ENCODE results near the gene OXGR1.

The OXGR1 gene

DNA sequence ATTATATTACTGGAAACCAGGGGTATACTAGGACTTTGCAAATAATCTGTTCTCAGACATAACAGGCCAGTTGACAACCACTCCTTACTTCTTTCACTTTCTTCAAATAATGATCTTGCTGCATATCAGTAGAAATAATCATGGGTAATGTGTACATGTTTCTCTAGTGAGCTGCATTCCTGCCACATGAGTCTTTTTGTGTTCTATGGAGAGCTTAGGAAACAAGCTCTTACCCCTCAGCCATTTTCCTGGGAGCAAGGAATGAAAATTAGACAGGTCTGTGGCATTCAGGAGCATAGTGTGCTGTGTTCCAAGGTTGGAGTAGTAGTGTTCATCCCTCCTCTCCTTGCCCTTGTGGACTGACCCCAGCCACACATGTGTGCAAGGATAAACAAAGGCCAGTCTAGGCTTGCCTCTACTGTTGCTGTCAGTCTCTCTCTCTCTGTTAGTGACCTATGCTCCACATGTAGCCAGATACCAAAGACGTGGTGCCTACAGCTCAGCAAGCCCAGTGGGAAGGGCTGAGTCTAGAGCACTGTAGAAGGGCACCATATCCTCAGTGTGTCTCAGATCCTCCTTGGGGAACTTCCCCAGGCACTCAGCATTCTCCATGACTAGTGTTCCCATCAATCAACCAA, 11.5 kb upstream of the OXGR1 start:
- WGBS (ENCODE audit: insufficient coverage, insufficient read length) = no CpG with 5 or more reads among the region's 1 CpG
- Histone ChIP-seq H3K9me3 (ENCODE audit: control insufficient read depth, insufficient read depth, low read length) (no peaks in the 10 kb centered on the region), H3K4me3 (ENCODE audit: low read length) (no peak overlapping the region), H3K27me3 (ENCODE audit: control insufficient read depth, insufficient read depth, low read length) (peaks cover 15% of the 10 kb centered on the region), H3K27ac (ENCODE audit: low read length) (no peak overlapping the region), H3K4me1 (ENCODE audit: control insufficient read depth, insufficient read depth, low read length) (no peaks in the 10 kb centered on the region), H3K36me3 (ENCODE audit: control insufficient read depth, insufficient read depth, low read length) (no peaks in the 10 kb centered on the region)
- no peak for DNase-seq (ENCODE audit: low read depth, low spot score)

DNA sequence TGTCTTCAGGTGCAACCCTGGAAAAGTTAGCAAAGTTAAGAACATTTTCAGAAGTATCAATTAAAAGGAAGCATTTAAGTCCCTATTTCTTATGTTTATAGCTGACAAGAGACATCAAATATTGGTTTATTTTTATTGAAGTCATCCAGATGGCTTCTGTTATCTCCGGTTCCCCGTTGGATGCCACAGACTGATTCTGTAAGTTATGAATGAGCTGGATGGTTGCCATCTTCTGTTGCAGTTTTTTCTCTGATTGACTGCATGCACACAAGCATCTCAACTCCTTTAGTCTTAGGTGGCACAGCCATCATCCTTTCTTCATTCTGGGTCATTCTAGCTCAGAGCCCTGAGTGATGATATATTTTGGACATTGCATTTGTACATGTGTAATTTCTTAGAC, 10.6 kb upstream of the OXGR1 start:
- peaks cover 1% of the 10 kb centered on the region; the same call in 1 of the 2 replicates for H3K4me1 ChIP-seq (ENCODE audit: control insufficient read depth, insufficient read depth, low read length)
- H3K27me3 ChIP-seq (ENCODE audit: control insufficient read depth, insufficient read depth, low read length) = peaks cover 18% of the 10 kb centered on the region
- H3K27ac ChIP-seq (ENCODE audit: low read length) = no peak overlapping the region
- no peak overlapping the region for H3K4me3 ChIP-seq (ENCODE audit: low read length)
- H3K36me3 ChIP-seq (ENCODE audit: control insufficient read depth, insufficient read depth, low read length) = no peaks in the 10 kb centered on the region
- no peak for DNase-seq (ENCODE audit: low read depth, low spot score)
- WGBS (ENCODE audit: insufficient coverage, insufficient read length) = no CpG with 5 or more reads among the region's 2 CpGs
- no peaks in the 10 kb centered on the region for H3K9me3 ChIP-seq (ENCODE audit: control insufficient read depth, insufficient read depth, low read length)

- WGBS (ENCODE audit: insufficient coverage, insufficient read length) = no CpG with 5 or more reads among the region's 9 CpGs
- no peak overlapping the region for H3K27ac ChIP-seq (ENCODE audit: low read length)
- H3K4me3 ChIP-seq (ENCODE audit: low read length) = no peak overlapping the region
- peaks cover 20% of the 10 kb centered on the region for H3K27me3 ChIP-seq (ENCODE audit: control insufficient read depth, insufficient read depth, low read length)
- DNase-seq (ENCODE audit: low read depth, low spot score) = no peak
- H3K36me3 ChIP-seq (ENCODE audit: control insufficient read depth, insufficient read depth, low read length) = no peaks in the 10 kb centered on the region
- peaks cover 1% of the 10 kb centered on the region; the same call in 1 of the 2 replicates for H3K4me1 ChIP-seq (ENCODE audit: control insufficient read depth, insufficient read depth, low read length)
- H3K9me3 ChIP-seq (ENCODE audit: control insufficient read depth, insufficient read depth, low read length) = no peaks in the 10 kb centered on the region
Measured at GRCh38 chr13:97004096-97004876, 10.0 kb upstream of the OXGR1 start.

DNA sequence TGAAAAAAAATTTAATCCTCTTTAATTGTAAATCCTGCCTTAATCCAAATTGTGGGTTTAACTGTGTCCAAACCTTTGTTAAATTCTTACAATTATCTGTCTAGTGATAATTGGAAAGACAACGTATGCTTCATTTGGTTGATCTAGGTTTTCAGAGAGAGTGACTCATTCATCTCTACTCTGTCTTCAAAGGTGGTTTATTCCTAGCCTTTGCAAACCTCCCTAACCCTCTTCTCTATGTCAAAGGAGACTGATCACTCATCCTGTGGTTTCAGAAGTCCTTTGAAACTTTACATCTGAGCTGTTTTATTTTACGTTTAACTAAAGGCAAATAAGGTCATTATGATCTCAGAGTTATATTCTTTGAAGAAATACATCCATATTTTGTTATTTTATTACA, 8.8 kb upstream of the OXGR1 start:
- H3K27me3 ChIP-seq (ENCODE audit: control insufficient read depth, insufficient read depth, low read length) = peaks cover 26% of the 10 kb centered on the region

GRCh38 chr13:97002581-97002980, 8.3 kb upstream of the OXGR1 start:
- no CpG with 5 or more reads among the region's 2 CpGs for WGBS (ENCODE audit: insufficient coverage, insufficient read length)
- no peaks in the 10 kb centered on the region for H3K36me3 ChIP-seq (ENCODE audit: control insufficient read depth, insufficient read depth, low read length)
- H3K9me3 ChIP-seq (ENCODE audit: control insufficient read depth, insufficient read depth, low read length) = no peaks in the 10 kb centered on the region
- no peak overlapping the region for H3K4me3 ChIP-seq (ENCODE audit: low read length)
- H3K4me1 ChIP-seq (ENCODE audit: control insufficient read depth, insufficient read depth, low read length) = peaks cover 1% of the 10 kb centered on the region; the same call in 1 of the 2 replicates
- H3K27ac ChIP-seq (ENCODE audit: low read length) = no peak overlapping the region
- no peak for DNase-seq (ENCODE audit: low read depth, low spot score)
- H3K27me3 ChIP-seq (ENCODE audit: control insufficient read depth, insufficient read depth, low read length) = peaks cover 28% of the 10 kb centered on the region

More for the DNA sequence above, 8.8 kb upstream of the OXGR1 start:
- Histone ChIP-seq H3K27ac (ENCODE audit: low read length) (no peak overlapping the region), H3K9me3 (ENCODE audit: control insufficient read depth, insufficient read depth, low read length) (no peaks in the 10 kb centered on the region), H3K4me1 (ENCODE audit: control insufficient read depth, insufficient read depth, low read length) (peaks cover 1% of the 10 kb centered on the region; the same call in 1 of the 2 replicates), H3K36me3 (ENCODE audit: control insufficient read depth, insufficient read depth, low read length) (no peaks in the 10 kb centered on the region), H3K4me3 (ENCODE audit: low read length) (no peak overlapping the region)
- no peak for DNase-seq (ENCODE audit: low read depth, low spot score)
- no CpG with 5 or more reads among the region's 2 CpGs for WGBS (ENCODE audit: insufficient coverage, insufficient read length)

GRCh38 chr13:97001636-97002035, 7.4 kb upstream of the OXGR1 start:
- no peak overlapping the region for H3K4me3 ChIP-seq (ENCODE audit: low read length)
- no peak for DNase-seq (ENCODE audit: low read depth, low spot score)
- no peaks in the 10 kb centered on the region for H3K9me3 ChIP-seq (ENCODE audit: control insufficient read depth, insufficient read depth, low read length)
- H3K36me3 ChIP-seq (ENCODE audit: control insufficient read depth, insufficient read depth, low read length) = no peaks in the 10 kb centered on the region
- H3K27ac ChIP-seq (ENCODE audit: low read length) = no peak overlapping the region
- peaks cover 30% of the 10 kb centered on the region for H3K27me3 ChIP-seq (ENCODE audit: control insufficient read depth, insufficient read depth, low read length)
- 100% methylated on average over 1 of the region's 6 CpGs for WGBS (ENCODE audit: insufficient coverage, insufficient read length)
- H3K4me1 ChIP-seq (ENCODE audit: control insufficient read depth, insufficient read depth, low read length) = peaks cover 1% of the 10 kb centered on the region; the same call in 1 of the 2 replicates

- Histone ChIP-seq H3K36me3 (ENCODE audit: control insufficient read depth, insufficient read depth, low read length) (no peaks in the 10 kb centered on the region), H3K27me3 (ENCODE audit: control insufficient read depth, insufficient read depth, low read length) (peaks cover 31% of the 10 kb centered on the region), H3K9me3 (ENCODE audit: control insufficient read depth, insufficient read depth, low read length) (no peaks in the 10 kb centered on the region), H3K4me3 (ENCODE audit: low read length) (no peak overlapping the region), H3K4me1 (ENCODE audit: control insufficient read depth, insufficient read depth, low read length) (peaks cover 1% of the 10 kb centered on the region; the same call in 1 of the 2 replicates), H3K27ac (ENCODE audit: low read length) (no peak overlapping the region)
- no CpG with 5 or more reads among the region's 5 CpGs for WGBS (ENCODE audit: insufficient coverage, insufficient read length)
- no peak for DNase-seq (ENCODE audit: low read depth, low spot score)
Measured at GRCh38 chr13:97000295-97000925, 6.1 kb upstream of the OXGR1 start.

GRCh38 chr13:96999091-96999490, 4.8 kb upstream of the OXGR1 start:
- Histone ChIP-seq H3K27me3 (ENCODE audit: control insufficient read depth, insufficient read depth, low read length) (peaks cover 36% of the 10 kb centered on the region), H3K4me1 (ENCODE audit: control insufficient read depth, insufficient read depth, low read length) (peaks cover 3% of the 10 kb centered on the region; the same call in 1 of the 2 replicates), H3K27ac (ENCODE audit: low read length) (no peak overlapping the region), H3K4me3 (ENCODE audit: low read length) (no peak overlapping the region), H3K36me3 (ENCODE audit: control insufficient read depth, insufficient read depth, low read length) (no peaks in the 10 kb centered on the region), H3K9me3 (ENCODE audit: control insufficient read depth, insufficient read depth, low read length) (no peaks in the 10 kb centered on the region)
- no peak for DNase-seq (ENCODE audit: low read depth, low spot score)
- WGBS (ENCODE audit: insufficient coverage, insufficient read length) = no CpG with 5 or more reads among the region's 2 CpGs

DNA sequence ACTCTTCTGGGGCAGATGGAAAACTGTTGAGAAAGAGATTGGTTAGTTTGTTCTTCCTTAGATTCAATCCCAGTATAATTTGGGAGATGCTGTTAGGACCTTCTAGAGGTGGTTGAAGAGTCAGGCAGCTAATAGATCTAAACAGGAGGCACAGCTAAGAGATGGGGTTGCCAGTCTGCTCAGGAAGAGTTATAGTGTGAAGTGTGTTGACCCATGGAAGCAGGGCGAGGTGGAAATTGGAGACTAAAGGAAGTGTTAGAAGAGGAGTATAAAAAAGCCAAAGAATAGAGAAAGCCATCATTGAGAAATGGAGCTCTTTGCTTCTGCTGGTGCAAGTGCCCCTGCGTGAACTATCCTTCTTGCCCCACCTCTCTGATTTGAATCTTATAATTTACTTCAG, 3.8 kb upstream of the OXGR1 start:
- H3K36me3 ChIP-seq (ENCODE audit: control insufficient read depth, insufficient read depth, low read length) = no peaks in the 10 kb centered on the region
- WGBS (ENCODE audit: insufficient coverage, insufficient read length) = no CpG with 5 or more reads among the region's 2 CpGs
- peaks cover 40% of the 10 kb centered on the region for H3K27me3 ChIP-seq (ENCODE audit: control insufficient read depth, insufficient read depth, low read length)
- peaks cover 3% of the 10 kb centered on the region; the same call in 1 of the 2 replicates for H3K4me1 ChIP-seq (ENCODE audit: control insufficient read depth, insufficient read depth, low read length)
- no peak overlapping the region for H3K4me3 ChIP-seq (ENCODE audit: low read length)
- no peaks in the 10 kb centered on the region for H3K9me3 ChIP-seq (ENCODE audit: control insufficient read depth, insufficient read depth, low read length)
- no peak overlapping the region for H3K27ac ChIP-seq (ENCODE audit: low read length)
- DNase-seq (ENCODE audit: low read depth, low spot score) = no peak

DNA sequence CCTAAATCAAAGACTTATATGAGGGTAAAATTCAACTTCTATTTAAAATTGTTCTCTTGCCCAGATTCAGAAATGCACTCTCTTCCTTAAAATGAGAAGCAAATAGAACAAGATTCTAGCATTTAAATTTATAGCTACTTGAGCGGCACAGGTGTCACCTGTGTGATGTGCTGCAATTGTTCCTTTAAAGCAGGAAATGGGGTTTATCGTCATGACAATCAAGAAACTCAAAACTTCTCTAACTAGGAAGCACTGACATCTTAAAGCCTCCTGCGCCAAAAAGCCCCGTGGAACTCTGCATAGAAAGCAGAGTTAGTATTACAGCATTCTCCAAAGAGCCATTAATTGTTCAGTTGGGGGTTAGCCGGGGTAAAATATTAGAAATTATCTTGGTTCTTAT, 2.6 kb upstream of the OXGR1 start:
- Histone ChIP-seq H3K27ac (ENCODE audit: low read length) (no peak overlapping the region), H3K4me3 (ENCODE audit: low read length) (no peak overlapping the region), H3K27me3 (ENCODE audit: control insufficient read depth, insufficient read depth, low read length) (peaks cover 42% of the 10 kb centered on the region), H3K4me1 (ENCODE audit: control insufficient read depth, insufficient read depth, low read length) (peaks cover 3% of the 10 kb centered on the region; the same call in 1 of the 2 replicates), H3K9me3 (ENCODE audit: control insufficient read depth, insufficient read depth, low read length) (no peaks in the 10 kb centered on the region), H3K36me3 (ENCODE audit: control insufficient read depth, insufficient read depth, low read length) (no peaks in the 10 kb centered on the region)
- DNase-seq (ENCODE audit: low read depth, low spot score) = no peak
- no CpG with 5 or more reads among the region's 5 CpGs for WGBS (ENCODE audit: insufficient coverage, insufficient read length)

Measured in iPS DF 6.9 (cell line).